ENCODE results near the gene PYGL.
"Not testable (repeated sequence)": the region's sequence is repeated elsewhere in the genome, so short reads cannot be mapped to it uniquely, and the experiment has no call there.

The PYGL gene

DNA sequence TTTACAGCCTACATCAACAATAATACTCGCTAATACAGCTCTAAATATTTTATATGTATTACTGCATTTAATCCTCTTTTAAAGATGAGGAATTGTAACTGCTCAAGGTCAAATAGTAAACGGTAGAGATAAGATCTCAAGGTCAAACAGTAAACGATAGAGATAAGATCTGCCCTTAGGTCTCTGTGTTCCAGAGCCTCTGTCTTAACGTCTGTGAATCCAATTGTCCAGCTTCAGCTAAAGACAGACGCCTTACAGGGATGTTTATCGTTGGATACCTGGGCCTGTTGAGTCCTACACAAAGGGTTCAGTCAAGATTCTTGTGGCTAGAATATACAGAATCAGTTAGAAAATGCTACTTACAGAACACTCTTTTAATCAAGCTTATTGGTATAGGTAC is 20.0 kb downstream of the PYGL start:
- no peak for DNase-seq (ENCODE audit: low read depth, low spot score)
- POLR2A ChIA-PET = interaction anchor here (0.6 kb wide), 1 partner anchor 27 kb away, joined by 3 read pairs; no protein-coding TSS in a partner anchor
- CTCF ChIA-PET = no interaction called here
- no peak overlapping the region for H3K4me3 ChIP-seq (ENCODE audit: low read depth, low read length)
- TF ChIP-seq, protein P1, sequence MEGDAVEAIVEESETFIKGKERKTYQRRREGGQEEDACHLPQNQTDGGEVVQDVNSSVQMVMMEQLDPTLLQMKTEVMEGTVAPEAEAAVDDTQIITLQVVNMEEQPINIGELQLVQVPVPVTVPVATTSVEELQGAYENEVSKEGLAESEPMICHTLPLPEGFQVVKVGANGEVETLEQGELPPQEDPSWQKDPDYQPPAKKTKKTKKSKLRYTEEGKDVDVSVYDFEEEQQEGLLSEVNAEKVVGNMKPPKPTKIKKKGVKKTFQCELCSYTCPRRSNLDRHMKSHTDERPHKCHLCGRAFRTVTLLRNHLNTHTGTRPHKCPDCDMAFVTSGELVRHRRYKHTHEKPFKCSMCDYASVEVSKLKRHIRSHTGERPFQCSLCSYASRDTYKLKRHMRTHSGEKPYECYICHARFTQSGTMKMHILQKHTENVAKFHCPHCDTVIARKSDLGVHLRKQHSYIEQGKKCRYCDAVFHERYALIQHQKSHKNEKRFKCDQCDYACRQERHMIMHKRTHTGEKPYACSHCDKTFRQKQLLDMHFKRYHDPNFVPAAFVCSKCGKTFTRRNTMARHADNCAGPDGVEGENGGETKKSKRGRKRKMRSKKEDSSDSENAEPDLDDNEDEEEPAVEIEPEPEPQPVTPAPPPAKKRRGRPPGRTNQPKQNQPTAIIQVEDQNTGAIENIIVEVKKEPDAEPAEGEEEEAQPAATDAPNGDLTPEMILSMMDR (IDR thresholded peaks at IDR 0.05; ENCODE audit: insufficient read depth, low read length, missing control alignments) = no peak

DNA sequence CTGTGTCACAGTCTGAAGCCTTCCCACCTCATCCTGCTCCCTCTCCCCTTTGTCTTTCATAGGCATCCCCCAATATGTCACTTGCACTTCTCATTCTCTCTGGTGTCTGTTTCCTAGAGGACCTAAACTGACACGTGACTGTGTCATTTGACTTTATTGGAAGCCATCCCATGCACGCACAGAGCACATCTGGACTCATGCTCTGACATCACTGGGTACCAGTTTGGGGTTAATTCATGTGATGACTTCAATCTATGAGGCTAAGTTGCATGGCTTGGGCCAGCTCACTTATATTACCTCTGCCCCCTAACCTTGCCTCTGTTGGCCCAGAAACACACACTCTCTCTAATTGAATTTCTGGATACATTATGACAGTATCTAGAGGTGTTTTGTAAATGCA is 21.5 kb downstream of the PYGL start:
- CTCF ChIA-PET = interaction anchor here (0.7 kb wide), 1 partner anchor 12 kb away, joined by 3 read pairs; no protein-coding TSS in a partner anchor

DNA sequence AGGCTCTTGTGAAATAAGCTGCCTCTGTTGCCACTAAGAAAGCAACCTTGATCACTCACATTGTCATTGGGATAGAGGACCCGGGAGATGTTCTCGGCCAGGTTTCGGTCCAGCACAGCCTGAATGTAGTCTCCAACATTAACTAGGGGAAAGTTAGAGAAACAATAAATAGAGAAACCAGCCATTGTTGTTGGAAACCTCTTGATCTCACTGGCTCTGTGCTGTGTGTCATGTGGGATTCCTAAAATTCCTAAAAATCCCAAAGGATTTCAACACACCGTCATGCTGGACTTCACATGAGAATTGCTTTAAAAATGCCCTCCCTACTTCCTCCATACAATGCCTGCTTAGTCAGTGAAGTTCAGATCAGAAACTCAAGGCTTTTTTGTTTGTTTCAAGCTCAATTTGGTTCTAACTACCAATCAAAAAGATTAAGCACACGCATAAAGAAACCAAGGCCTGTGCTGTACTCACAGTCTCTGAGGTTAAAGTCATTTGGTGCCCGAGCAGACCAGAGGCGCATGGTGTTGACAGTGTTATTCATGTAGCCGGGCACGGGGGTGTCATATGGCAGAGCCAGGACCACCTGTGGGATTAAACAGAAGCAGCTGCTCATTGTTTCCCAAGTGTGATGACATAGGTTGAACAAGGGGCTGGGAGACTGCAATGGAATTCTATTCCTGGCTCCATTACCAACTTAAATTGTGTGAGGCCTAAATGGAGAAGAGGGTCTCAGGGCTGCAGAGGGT is 23.6 kb downstream of the PYGL start:
- ChIA-PET POLR2A (interaction anchor here (0.6 kb wide), 1 partner anchor 21 kb away, joined by 3 read pairs; no protein-coding TSS in a partner anchor), CTCF (interaction anchor here (1.0 kb wide), 2 partner anchors 15 to 16 kb away, joined by 4 read pairs; no protein-coding TSS in a partner anchor)
- no peak overlapping the region for H3K4me3 ChIP-seq (ENCODE audit: low read depth, low read length)
- TF ChIP-seq, protein P1 (IDR thresholded peaks at IDR 0.05; ENCODE audit: insufficient read depth, low read length, missing control alignments) = no peak
- DNase-seq (ENCODE audit: low read depth, low spot score) = peak; percentile 45

More for the DNA sequence above, 21.5 kb downstream of the PYGL start:
- TF ChIP-seq, protein P1 (IDR thresholded peaks at IDR 0.05; ENCODE audit: insufficient read depth, low read length, missing control alignments) = no peak
- H3K4me3 ChIP-seq (ENCODE audit: low read depth, low read length) = no peak overlapping the region
- POLR2A ChIA-PET = no interaction called here
- no peak for DNase-seq (ENCODE audit: low read depth, low spot score)

DNA sequence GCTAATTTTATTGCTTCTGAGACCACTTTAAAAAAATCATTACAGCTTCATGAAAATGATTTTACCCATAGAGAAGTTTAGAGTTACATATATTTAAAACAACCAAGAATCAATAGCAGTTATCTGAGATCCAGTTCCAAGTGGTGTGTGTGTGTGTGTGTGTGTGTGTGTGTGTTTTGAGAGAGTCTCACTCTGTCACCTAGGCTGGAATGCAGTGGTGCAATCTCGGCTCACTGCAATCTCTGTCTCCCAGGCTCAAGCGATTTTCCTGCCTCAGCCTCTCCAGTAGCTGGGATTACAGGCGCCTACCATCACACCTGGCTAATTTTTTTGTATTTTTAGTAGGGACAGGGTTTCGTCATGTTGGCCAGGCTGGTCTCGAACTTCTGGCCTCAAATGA is 24.8 kb downstream of the PYGL start:
- CTCF ChIA-PET = interaction anchor here (1.4 kb wide), 1 partner anchor 13 kb away, joined by 3 read pairs; no protein-coding TSS in a partner anchor
- DNase-seq (ENCODE audit: low read depth, low spot score); POLR2A ChIA-PET; H3K4me3 ChIP-seq (ENCODE audit: low read depth, low read length): not testable (repeated sequence)

DNA sequence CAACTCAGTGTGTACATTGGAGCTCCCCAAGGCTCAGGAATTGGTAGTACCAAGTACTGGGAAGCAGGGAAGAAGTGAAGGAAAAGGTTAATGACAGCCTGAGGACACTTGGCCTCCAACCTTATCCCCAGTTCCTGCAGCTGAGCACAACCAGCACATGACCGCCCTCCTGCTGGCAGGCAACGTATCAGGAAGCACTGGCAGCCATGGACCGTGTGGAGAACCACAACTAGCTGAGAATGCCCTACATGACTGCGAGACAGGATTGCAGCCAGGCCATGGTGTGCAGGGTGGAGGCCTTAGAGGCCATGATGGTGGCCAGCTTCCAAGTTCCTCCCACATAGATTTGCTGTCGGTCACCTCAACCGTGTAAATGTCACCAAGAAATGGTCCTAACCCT is 26.8 kb downstream of the PYGL start:
- H3K4me3 ChIP-seq (ENCODE audit: low read depth, low read length) = no peak overlapping the region
- DNase-seq (ENCODE audit: low read depth, low spot score) = no peak
- TF ChIP-seq, protein P1 (IDR thresholded peaks at IDR 0.05; ENCODE audit: insufficient read depth, low read length, missing control alignments) = no peak
- ChIA-PET CTCF (interaction anchor here (1.5 to 1.8 kb wide), 2 partner anchors 12 to 57 kb away, joined by 4 to 6 read pairs; no protein-coding TSS in a partner anchor), POLR2A (no interaction called here)

DNA sequence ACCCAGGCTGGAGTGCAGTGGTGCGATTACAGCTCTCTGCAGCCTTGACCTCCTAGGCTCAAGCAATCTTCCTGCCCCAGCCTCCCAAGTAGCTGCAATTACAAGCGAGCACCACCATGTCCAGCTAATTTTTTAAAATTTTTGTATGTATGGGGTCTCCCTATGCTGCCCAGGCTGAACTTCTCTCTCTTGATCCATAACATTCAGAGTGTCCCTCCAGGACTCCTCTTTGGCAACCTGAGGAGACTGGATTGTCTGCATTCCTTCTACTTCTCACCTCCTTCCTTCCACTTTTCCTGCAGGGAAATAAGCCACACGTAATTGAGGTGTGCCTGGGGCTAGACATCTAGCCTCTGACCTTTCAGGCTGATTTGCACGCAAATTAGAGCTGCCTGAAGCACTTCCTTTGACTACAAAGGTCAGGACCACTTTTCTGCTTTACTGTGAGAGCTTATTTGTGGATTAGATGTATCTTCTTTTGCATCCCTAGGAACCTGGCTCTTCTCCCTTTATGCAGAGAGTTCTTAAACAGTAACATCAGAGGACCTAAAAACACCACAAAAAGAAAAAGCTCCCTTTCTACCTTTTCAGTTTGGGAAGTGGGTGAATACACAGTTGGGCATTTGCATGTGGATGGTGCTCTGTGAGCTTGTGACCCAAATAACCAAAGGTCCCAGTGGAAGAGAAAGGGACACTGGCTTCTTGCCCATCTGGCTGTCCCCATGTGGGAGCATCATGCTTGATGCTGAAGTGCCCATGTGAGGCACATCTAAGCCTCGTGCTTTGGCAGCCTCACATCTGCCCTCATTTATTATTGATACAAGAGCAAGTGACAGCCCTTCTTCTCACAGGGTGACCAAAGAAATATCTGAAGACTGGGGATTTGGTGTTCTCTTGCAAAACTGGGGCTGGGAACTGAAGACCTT is 33.5 kb downstream of the PYGL start:
- TF ChIP-seq, protein P1 (IDR thresholded peaks at IDR 0.05; ENCODE audit: insufficient read depth, low read length, missing control alignments) = no peak
- no peak overlapping the region for H3K4me3 ChIP-seq (ENCODE audit: low read depth, low read length)
- DNase-seq (ENCODE audit: low read depth, low spot score) = no peak
- POLR2A ChIA-PET = no interaction called here
- CTCF ChIA-PET = interaction anchor here (1.2 to 1.6 kb wide), 4 partner anchors 12 to 51 kb away, joined by 3 to 5 read pairs (median 3); no protein-coding TSS in a partner anchor
